22Rv1 (cell line): Measurements from ENCODE around the gene DNAJC17.

Source experiments
- CTCF ChIP-seq: fragments of 450-650 bp; IDR thresholded peaks from 2 replicates; pipeline ENCODE4 v1.5.1; 2017; ENCODE audit warnings: mild to moderate bottlenecking
- ZFX ChIP-seq: fragments of 450-650 bp; IDR thresholded peaks from 2 replicates; pipeline ENCODE4 v1.6.1; 2017; ENCODE audit warnings: antibody characterized with exemption, borderline replicate concordance

- no peak for TF ChIP-seq CTCF
- no peak for TF ChIP-seq ZFX
These were observed 1.7 kb upstream of the DNAJC17 start for GRCh38 chr15:40808861-40809450.
